Measurements from ENCODE around the gene RAC2.

RAC2 gene

DNA sequence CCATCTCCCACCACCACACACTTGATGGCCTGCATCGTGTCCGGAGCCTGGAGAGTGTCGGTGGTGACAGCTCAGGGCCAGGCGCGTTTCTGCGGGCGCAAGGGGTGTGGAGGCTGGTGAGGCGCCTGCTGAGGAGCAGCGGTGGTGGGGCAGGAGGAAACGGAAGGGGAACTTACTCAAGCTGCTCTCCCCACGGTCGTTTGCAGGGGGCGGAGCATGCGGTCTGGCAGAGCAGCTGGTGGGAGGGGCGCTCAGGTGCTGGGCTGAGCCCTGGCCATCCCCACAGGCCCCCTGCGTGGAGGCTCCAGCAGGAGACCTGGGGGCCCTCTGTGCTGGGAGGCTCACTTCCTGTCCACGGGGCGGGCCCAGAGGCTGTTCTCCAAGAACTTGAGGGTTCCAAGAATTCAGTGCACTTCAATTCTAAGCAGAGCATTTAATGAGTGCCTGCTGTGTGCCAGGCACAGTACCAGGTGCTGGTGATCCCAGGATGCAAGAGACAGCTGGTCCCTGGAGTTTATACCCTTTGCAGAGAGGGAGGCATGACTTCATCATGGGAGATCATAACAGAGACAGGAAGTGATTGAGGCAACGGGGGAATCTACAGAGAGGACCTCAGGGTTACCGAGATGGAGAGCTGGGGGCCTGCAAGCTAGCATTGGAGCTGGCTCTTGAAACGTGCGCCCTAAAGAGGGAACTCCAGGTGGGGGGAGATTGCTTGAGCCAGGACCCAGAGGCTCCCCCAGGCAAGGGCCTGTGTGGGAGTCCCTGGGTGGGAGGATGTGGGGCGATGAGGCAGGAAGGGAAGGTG lies at the start of gene RAC2:
TSS of gene RAC2 (minus strand) at position 156 of the 808 bp plus-strand sequence. CDS start at position 35, 121 bp downstream.
- DNase-seq (ENCODE audit: extremely low read depth in 1 of 2, low read depth in 1 of 2), result peak; percentile 80 to 86

DNA sequence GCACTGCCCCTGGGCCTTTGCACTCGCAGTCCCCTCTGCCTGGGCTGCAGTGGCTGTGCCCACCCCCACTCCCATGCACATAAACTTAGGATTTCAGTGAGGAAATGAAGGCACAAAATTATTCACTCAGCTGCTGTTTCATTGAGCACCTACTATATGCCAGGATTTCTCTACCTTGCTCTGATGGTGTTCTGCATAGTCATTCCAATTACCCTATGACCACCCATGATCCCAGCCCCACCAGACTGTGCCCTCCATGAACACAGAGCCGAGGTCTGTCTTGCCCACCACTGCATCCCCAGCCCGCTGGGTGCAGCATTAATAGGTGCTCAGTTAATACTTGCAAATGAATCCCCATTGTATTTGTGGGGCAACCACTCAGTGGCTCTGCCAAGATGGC lies 49.1 kb upstream of the RAC2 start:
- DNase-seq (ENCODE audit: extremely low read depth in 1 of 2, low read depth in 1 of 2), result no peak

DNA sequence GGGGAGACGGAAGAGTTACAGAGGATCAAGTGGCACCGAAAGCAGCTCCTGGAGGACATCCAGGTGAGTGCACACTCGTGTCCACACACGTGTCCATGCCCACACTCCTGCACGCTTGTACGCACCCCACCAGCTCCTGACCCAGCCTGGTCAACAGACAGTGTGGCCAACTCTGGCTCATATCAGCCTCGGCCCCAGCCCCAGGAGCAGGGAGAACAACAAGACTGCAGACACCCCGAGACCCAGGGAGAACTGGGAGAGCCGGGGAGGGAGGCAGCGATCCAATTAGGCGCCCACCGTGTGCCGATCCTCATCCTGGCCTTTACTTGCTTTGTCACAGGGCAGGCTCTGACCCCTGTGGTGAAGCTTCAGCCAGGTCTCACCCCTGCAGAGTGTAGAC lies 48.6 kb upstream of the RAC2 start:
- DNase-seq (ENCODE audit: extremely low read depth in 1 of 2, low read depth in 1 of 2), result no peak

DNA sequence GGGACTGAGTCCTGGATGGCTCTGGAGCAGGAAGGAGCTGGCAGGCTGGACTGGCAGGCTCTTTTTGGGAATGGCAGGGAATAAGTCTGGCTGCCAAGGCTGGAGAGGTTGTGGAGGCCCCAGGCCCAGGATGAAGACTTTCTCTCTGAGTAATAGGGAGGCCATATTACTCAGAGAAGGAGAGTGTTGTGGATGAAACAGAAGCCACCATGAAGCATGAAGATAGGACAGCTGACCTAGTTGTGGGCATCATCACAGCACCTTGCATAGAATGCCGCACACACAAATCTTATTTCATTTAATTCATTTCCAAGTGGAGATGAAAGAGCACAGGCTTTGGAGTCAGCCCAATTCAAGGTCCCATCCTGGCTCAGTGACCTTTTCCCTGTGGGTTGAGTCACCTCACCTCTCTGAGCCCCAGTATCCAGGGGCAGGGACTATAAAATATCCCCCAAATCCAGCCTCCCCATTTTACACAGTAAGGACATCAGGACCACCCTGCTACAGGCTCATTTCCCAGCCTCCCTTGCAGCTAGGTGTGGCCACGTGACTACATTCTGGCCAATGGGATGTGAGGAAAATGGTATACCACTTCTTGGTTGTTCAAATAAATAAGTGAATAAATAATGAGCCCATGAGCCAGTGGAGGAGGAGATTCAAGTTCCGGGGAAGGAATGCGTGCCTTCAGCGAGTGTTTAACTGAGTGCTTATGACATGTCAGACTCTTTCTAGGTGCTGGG lies 47.7 kb upstream of the RAC2 start:
- DNase-seq (ENCODE audit: extremely low read depth in 1 of 2, low read depth in 1 of 2), result no peak

DNA sequence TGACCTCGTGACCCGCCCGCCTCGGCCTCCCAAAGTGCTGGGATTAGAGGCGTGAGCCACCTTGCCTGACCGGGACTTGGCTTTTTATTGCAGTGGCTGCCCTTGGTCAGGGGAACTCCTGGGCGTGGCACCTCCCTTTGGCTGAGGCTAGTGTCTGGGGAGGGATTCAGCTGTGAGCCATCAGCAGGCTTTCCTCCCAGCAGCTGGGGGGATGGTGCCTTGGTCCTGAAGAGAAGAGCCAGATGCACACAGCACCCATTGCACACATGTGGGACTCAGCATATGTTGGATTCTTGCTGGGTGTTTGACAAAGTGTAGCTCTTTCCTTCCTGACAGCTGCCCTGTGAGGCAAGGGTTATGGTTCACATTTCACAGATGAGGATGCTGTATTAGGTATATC lies 46.7 kb upstream of the RAC2 start:
- DNase-seq (ENCODE audit: extremely low read depth in 1 of 2, low read depth in 1 of 2), result no peak

DNA sequence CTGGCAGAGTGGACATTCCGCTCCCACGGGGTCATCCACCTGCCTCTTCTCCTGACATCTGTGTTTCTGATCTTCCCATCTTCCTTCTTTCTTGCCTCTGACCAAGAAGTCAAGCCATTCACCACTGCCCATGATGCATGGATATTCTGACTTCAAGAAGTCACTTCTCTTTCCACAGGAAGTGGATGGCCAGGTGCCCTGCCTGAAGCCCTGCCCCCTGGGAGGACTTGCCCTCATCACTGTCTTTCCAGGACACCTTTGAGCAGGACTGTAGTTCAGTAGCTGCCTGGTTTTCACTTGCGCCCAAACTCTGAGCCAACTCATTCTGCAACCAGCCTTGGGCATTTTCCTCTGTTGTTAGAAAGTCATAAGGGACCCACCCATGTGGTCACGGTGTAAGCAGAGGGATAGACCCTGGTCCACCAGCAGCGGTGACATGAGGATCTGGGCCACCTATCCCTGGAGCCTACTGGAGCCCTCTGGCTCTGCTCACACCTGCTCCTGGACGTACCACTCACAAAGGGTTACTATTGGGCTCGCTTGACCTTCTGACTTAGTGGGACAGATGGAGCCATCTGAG lies 45.2 kb upstream of the RAC2 start:
- DNase-seq (ENCODE audit: extremely low read depth in 1 of 2, low read depth in 1 of 2), result no peak

DNA sequence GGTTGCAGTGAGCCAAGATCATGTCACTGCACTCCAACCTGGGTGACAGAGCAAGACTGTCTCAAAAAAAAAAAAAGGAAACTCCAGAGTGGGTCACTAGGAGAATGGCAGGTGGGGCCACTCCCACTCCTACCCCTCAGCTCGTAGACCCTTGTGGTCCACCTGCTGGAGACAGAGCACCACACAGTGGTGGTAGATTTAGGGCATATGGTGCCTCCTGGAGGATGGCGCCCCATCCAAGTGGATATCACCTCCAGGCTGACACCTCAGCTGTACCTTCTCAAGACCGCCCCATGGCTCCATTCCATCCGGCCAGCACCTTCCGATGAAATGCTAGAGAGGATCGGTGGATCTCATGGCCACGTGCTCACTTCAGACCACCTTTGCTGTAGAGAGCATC lies 44.5 kb upstream of the RAC2 start:
- DNase-seq (ENCODE audit: extremely low read depth in 1 of 2, low read depth in 1 of 2), result no peak

DNA sequence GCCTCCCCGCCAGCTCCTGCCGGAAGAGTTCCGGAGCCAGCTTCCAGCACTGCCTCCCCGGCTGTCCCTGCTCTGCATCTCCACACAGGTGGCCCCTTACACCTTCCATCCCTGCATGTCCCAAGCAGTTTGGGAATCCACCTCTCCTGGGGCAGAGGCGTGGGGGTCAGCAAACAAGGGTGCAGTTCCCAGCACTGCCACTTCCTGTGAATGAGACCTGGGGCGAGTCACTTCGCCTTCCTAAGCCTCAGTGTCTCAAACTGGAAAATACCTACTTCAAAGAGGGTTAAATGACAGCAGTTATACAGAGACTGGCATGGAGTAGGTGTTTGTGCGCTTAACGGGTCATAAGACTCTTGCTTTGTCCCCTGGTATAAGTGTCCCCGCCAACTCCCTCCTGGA lies 43.5 kb upstream of the RAC2 start:
- DNase-seq (ENCODE audit: extremely low read depth in 1 of 2, low read depth in 1 of 2), result no peak

DNA sequence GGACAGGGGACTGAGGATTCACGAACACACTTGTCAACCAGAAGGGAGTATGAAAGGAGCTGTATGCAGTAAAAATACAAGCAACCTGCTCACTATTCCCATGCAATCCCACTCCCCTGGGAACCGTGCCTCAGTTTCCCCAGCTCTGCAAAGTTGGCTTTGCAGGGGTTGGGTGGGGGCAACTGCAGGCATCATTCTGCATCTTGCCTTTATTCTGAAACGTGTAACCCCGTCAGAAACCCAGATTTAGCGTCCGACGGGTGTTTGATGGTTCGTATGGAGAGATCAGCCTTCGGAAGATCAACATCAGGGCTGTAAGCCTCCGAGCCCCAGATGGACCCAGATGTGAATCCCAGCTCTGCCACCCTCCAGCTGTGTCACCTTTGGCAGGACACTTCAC lies 41.9 kb upstream of the RAC2 start:
- DNase-seq (ENCODE audit: extremely low read depth in 1 of 2, low read depth in 1 of 2), result no peak

DNA sequence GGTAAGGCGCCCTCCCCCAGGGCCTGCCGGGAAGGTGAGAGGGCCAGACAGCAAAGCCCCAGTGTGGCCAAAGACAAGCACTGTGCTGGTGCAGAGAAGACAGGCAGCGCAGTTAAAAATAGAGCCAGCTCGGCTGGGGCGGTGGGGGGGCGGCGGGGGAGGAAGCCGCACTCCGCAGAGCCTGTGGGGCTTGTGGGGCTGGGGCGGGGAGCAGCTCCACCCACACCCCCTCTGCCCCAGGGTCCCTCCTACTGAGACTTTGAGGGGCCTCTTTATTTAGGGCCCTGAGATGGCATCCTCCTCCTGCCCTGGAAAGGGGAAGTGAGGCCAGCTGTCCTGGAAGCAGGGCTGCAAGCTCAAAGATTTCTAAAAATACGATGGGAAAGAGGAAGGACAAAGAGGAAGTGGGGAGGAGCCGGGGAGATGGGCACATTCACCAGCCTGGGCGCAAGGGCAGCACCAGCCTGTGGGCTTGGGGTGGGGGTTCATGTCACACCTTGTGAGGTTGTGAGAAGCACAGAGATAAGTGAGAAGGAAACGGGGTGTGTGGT lies 40.8 kb upstream of the RAC2 start:
- DNase-seq (ENCODE audit: extremely low read depth in 1 of 2, low read depth in 1 of 2), result peak in 1 of 2 donors; percentile 34

DNA sequence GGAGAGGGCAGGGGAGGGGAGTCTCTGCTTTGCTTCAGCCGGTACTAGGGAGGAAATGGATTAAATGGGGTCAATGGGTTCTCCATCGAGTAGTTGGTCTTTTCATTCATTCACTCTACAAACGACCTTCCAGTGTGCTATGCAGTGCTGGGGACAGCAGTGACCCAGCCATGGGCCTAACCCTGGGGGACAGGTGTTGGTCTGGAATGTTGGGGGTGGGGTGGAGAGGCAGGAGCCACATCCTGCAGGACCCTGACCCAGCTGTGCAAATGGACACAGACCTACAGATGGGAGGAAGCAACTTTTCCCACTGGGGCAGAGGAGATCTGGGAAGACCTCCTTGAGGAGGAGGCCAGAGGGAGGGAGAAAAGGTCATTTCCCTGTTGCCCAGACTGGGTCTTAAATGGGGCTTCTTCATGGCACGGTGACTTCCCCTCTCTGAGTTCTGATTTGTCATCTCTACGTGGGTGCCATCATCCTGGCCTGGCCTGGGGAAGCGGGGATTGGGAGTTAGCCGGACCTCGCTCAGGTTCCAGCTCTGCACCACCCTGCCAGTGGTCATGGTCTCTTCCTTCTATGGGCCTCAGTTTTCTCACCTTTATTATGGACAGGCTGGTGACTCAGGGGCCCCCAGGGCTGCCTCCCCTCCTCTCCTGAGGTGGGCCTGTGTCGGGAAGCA lies 40.2 kb upstream of the RAC2 start:
- no peak for DNase-seq (ENCODE audit: extremely low read depth in 1 of 2, low read depth in 1 of 2)

DNA sequence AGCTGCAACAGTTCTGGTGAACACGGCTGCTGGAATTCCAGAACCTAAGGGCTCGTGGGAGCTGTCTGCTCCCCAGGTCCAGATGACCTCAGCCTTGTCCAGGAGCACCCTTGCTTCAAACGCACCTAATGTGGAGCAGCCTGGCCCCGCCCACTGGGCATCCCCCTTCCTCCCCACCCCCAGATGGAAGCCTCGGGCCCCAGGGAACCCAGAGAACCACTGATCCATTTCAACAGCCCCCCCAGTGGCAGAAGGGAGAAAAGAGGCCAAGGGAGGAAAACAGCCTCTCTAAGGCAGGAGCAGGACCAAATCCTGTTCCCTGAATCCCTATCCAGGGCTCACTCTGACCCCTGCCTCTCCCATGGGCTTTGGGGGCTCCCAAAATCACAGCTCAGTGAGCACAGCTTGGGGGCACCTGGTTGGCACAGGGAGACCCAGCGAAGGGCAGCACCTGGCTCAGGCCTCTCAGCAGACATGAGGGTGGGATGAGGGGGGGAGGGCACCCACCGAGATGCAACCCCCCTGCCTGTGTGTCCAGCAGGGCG lies 39.4 kb upstream of the RAC2 start:
- peak in 1 of 2 donors; percentile 40 for DNase-seq (ENCODE audit: extremely low read depth in 1 of 2, low read depth in 1 of 2)

DNA sequence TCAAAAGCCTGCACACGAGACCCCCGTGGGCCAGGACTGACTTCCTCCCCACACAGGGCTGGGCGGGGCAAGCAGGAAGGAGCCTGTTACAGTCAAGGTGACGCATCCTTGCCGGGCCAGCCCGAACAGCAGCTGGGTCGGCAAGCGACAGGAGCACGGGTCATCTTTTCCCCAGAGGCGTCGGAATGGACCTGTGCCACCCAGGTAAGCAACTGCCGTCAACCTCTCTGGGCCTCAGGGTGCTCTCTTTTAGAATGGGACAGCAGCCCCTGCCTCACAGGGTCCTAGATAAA lies 38.3 kb upstream of the RAC2 start, which contains the start of gene CYTH4:
TSS of gene CYTH4 (plus strand) at position 124 of the 293 bp plus-strand sequence. CDS start at position 186, 62 bp downstream.
- DNase-seq (ENCODE audit: extremely low read depth in 1 of 2, low read depth in 1 of 2), result peak; percentile 65 to 70

DNA sequence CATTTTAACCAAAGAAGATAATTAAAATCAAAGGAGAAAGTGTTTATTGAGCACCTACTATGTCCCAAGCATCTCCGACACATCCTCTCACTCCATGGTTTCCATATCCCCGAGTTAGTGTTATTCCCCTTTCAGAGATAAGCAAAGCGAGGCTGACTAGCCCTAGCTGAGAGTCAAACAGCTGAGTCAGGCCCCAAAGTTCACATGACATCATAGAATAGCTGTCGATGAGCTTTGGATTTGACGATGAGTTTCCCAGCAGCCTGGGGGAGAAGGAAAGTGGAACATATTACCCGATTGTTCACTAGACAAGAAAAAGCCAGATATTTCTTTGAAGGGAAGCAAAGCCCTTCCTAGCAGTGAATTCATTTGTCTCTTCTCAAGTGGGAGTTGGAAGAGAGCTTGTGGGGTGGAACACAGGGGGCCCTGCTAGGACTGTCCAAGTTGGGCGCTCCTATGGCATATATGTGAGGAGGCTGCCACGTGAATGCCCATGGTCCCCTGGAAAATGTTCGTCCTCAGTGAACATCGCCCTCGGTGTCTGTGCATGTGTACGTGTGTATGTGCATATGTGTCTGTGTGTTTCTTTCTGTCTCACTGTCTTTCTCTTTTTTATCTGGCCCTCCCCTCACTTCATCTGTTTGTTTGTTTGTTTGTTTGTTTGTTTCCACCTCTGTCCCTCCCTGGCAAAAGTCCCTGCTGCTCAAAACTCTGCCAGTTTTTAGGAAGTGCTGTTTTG lies 37.7 kb upstream of the RAC2 start:
- DNase-seq (ENCODE audit: extremely low read depth in 1 of 2, low read depth in 1 of 2), result no peak

DNA sequence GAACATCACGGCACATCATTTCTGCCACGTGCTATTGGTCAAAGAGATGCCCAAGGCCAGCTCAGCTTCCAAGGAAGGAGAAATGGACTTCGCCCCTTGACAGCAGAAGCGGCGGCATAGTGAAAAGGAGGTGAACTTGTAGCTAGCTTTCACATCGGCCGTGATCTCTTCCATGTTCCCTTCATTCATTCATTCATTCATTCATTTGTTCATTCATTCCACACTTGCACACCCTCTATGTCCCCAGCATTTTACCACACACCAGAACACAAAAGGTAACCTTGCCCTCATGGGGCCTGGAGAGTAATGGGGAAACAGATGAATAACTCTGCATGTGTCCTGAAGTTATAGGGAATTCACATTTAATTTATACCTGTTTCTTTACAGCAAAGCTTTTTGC lies 37.1 kb upstream of the RAC2 start:
- no peak for DNase-seq (ENCODE audit: extremely low read depth in 1 of 2, low read depth in 1 of 2)

DNA sequence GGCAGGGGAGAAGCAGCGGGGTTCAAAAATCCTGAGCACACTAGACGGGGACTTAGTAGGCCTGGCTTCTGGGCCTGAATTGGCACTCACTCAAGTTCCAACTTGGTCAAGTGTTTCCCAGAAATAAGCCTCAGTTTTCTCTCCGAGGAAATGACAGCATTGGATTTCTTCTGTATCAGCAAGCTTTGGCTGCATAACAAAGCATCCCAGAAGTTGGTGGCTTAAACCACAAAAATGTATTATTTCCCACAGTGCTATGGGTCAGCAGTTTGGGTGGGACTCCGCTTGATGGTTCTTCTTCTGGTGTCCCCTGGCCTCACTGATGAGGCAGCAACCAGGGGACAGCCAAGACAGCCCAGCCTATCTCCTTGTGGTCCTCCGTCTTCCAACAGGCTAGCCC lies 36.6 kb upstream of the RAC2 start:
- DNase-seq (ENCODE audit: extremely low read depth in 1 of 2, low read depth in 1 of 2), result no peak

DNA sequence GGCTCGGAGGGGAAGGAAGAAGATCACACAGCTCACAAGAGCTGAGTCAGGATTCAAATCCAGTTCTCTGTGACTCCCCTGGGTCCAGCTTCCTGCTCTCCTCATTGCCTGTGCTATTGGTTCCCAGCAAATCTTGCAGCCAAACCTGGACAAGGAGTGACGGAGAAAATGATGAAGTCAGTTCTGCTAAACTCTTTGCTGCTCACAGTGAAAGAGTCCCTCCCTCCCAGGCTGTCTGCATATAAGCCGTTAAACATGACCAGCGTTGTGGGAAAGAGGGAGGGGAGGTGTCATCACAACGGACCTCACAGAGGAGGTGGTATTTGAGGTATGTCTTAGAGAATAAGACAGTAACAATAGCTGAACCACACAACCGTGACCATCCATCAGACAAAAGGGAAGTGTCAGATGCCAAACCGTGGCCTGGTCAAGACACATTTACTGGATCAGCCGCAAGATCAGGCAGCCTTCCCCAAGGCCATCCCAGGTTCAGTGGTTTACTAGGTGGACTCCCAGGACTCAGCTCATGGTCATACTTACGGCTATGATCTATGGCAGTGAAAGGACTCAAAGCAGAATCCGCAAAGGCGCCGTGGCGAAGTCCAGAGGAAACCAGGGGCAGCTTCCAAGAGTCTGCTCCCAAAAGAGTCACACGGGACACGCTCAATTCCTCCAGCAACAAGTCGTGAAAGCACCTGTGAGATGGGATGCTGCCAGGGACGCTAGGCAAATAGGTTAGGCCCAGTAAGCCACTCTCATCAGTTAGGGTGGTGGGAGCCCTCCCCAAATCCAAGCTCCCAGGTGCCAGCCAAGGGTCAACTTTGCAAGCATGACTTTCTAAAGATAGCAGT lies 35.5 kb upstream of the RAC2 start:
- no peak for DNase-seq (ENCODE audit: extremely low read depth in 1 of 2, low read depth in 1 of 2)

DNA sequence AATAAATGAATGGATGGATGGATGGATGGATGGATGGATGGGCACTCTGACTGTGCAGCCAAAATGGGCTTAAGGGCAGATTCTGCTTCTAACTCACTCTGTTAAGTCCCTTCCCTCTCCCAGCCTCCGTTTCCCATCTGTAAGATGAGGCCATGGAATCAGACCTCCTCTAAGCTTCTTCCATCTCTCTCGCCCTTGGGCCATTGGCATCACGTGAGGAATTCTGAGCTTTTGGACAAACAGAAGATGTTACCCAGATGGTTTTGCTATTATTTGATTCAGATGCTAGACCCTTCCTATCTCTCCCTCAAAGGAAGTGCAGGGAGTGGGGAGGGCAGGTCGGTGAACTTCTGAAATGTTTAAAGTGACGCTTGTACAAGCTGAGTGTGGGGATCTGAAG lies 34.2 kb upstream of the RAC2 start:
- no peak for DNase-seq (ENCODE audit: extremely low read depth in 1 of 2, low read depth in 1 of 2)

DNA sequence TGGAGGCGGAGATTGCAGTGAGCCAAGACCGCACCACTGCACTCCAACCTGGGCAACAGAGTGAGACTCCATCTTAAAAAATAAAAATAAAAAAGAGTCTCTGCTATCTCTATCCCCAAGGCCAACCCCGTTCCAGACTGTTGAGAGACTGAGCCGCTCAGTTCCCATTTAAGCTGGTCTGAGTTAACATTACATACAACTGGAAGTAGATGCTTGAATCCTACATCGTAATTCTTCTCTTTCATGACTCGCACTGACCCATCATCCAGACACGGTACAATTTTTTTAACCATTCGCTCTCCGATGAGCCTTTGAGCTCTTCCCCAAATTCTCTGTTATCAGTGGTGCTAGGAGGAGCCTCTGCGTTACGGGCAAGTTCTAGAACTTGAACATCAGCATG lies 33.3 kb upstream of the RAC2 start:
- no peak for DNase-seq (ENCODE audit: extremely low read depth in 1 of 2, low read depth in 1 of 2)
